NCI-H460 (cell line): Measurements from ENCODE around the gene PANK2. TPM values are rescaled to one million over a fixed set of nuclear protein-coding genes. Genes with fewer than 3 reads are reported as not detected.
"Not testable (repeated sequence)": the region's sequence is repeated elsewhere in the genome, so short reads cannot be mapped to it uniquely, and the experiment has no call there.

Experiments used
- DNase-seq: peaks from one replicate; pipeline ENCODE4 v3.0.0-alpha.2; 2016; ENCODE audit warnings: low read depth; ENCODE audit errors: extremely low read depth
- polyA plus RNA-seq: library from polyadenylated mRNA; depleted of rRNA; stranded (reverse); fragments of >200 nt; gene quantifications from 2 replicates; pipeline ENCODE4 v1.2.3, GENCODE V29; 2014; cell fraction: nucleus; rRNA removed
- total RNA-seq: library from RNA; depleted of rRNA; stranded (reverse); fragments of >200 nt; shearing (Covaris generic); gene quantifications from 2 replicates; pipeline ENCODE4 v1.2.3, GENCODE V29; 2014; rRNA removed

Gene PANK2
- total RNA-seq = 34.1 and 36.8 TPM in 2 replicates
- polyA plus RNA-seq = 29.6 and 46.2 TPM in 2 replicates

- peak; percentile 99 for DNase-seq
Observed at GRCh38 chr20:3888622-3889488, at the start of gene PANK2. Gene PANK2, plus strand, starts transcription at chr20:3889387.

GRCh38 chr20:3840201-3840600 lies 49.0 kb upstream of the PANK2 start:
- DNase-seq = not testable (repeated sequence)

DNA sequence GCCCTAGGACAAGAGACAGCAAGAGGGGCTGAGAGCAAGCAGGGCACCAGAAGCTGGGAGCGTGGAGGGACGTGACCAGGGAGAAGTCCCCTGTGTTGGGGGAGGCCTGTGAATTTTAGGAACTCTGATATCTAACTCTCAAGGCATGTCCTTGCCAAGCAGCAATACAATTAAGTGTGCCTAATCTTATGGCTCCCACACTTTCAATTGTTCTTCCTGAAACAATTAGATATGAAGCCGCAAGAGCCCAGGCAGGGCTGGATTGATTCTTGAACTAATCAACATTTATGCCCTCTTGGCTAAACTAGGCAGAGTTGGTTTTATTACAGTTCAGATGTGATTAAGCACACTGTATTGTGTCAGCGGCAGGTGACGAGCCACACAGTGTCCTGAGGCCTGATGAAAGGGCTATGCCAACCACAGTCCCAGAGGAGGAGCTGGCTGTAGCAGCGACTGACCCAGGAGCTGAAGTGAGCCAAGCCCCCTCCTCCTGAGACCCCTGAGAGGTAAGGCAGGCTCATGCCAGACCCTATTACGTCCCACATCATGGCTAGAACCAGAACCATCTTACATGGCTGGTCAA lies 46.7 kb upstream of the PANK2 start:
- DNase-seq = no peak

DNA sequence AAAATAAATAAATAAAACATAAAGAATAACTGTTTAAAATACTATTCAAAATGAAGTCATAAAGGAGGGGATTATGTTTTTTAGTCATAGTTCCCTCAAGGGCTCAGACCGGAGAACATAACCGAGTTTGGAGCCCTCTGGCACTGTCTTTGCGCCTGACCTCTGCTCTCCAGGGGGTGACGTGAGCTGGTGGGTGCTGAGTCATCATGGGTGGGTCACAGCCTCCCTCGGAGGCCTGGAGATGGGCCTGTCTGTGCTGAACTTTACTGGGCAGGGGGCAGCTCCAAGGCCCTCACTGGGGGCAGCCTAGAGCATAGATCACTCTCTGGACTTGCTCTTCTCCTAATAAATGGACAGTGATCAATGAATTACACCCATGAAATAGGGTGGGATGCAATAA lies 45.7 kb upstream of the PANK2 start:
- no peak for DNase-seq

GRCh38 chr20:3843990-3844619 lies 45.1 kb upstream of the PANK2 start:
- DNase-seq = not testable (repeated sequence)

DNA sequence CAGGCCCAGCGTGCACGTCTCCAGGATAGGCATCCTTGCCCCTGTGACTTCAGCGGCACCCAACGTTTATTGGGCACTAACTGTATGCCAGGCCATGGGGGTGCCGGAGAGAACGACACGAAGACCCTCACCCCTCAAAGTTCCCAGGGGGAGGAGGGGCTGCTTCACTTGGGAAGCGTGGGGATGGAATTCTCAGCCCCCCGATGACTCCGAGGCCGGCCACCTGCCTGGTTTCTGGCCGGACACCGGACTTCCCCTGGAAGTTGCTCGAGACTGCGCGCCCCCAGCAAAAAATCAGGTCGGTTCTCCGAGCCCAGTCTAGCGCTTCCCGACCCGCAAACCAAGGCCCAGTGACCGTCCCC lies 42.8 kb upstream of the PANK2 start:
- DNase-seq = no peak

- DNase-seq = peak; percentile 72
Observed at GRCh38 chr20:3846740-3847428, 42.3 kb upstream of the PANK2 start, which contains the start of gene MAVS. Gene MAVS, plus strand, starts transcription at chr20:3846834. Its CDS starts 7,791 bp downstream, at chr20:3854625.

GRCh38 chr20:3847429-3847940 lies 41.7 kb upstream of the PANK2 start:
- no peak for DNase-seq

GRCh38 chr20:3848565-3848964 lies 40.6 kb upstream of the PANK2 start:
- DNase-seq = no peak

- DNase-seq = no peak
Observed at GRCh38 chr20:3854462-3854871, 34.7 kb upstream of the PANK2 start.

- no peak for DNase-seq
Observed at GRCh38 chr20:3857405-3857804, 31.8 kb upstream of the PANK2 start.

GRCh38 chr20:3858689-3859088 lies 30.5 kb upstream of the PANK2 start:
- no peak for DNase-seq

GRCh38 chr20:3861191-3861590 lies 28.0 kb upstream of the PANK2 start:
- DNase-seq = no peak

GRCh38 chr20:3862333-3862732 lies 26.9 kb upstream of the PANK2 start:
- DNase-seq = no peak

- DNase-seq = no peak
Observed at GRCh38 chr20:3863317-3863716, 25.9 kb upstream of the PANK2 start.

DNA sequence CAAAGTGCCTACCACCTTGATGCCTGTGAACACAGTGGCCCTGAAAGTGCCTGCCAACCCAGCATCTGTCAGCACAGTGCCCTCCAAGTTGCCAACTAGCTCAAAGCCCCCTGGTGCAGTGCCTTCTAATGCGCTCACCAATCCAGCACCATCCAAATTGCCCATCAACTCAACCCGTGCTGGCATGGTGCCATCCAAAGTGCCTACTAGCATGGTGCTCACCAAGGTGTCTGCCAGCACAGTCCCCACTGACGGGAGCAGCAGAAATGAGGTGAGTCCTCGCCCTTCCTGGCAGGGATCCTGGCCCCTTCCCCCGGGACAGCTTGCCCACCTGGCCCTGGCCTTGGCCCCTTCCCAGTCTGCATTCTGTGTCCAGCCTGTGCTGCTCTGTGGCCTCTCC lies 24.7 kb upstream of the PANK2 start:
- no peak for DNase-seq

DNA sequence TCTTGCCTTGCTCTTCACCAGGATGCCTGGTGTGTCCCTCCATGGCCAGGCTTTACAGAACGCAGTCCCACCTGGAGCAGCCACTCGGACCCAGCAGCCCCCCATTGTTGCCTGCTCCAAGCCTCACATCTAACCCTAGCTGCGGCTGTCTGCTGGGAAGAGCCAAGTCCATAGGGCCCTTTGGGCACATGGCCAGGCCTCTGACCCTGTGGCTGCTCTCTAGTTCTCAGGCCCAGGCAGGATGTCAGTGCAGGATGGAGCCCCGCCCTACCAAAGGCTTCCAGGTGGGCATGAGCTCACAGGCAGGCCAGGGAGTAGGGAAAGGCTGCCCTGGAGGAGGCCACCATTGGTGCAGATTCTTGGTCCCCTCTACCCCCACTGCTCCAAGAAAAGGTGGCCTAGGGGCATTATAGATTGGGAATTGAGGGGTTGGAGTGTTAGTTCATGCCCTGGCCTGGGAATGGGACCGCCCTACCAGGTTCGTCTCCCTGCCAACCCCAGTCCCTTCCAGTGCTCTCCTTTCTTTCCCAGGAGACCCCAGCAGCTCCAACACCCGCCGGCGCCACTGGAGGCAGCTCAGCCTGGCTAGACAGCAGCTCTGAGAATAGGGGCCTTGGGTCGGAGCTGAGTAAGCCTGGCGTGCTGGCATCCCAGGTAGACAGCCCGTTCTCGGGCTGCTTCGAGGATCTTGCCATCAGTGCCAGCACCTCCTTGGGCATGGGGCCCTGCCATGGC lies 23.9 kb upstream of the PANK2 start:
- DNase-seq = no peak

GRCh38 chr20:3865887-3866407 lies 23.2 kb upstream of the PANK2 start:
- DNase-seq = no peak

GRCh38 chr20:3866464-3866863 lies 22.7 kb upstream of the PANK2 start:
- DNase-seq = no peak

- no peak for DNase-seq
Observed at GRCh38 chr20:3867802-3868201, 21.4 kb upstream of the PANK2 start.
